ENCODE results near the gene LMX1B. TPM values are rescaled to one million over a fixed set of nuclear protein-coding genes. Genes with fewer than 3 reads are reported as not detected.

LMX1B gene
- total RNA-seq, 1 experiment from 2014 or later, result not detected

- peaks cover 12% of the 10 kb centered on the region for H3K36me3 Mint-ChIP-seq (ENCODE audit: insufficient read depth, unreplicated experiment)
- H3K27ac Mint-ChIP-seq (ENCODE audit: unreplicated experiment), result no peak overlapping the region
- no peak for TF ChIP-seq CTCF (IDR thresholded peaks at IDR 0.05; ENCODE audit: unreplicated experiment)
- BruUV-seq (replicated peaks), result no TSS peak
- H3K27me3 Mint-ChIP-seq (ENCODE audit: unreplicated experiment), result peaks cover 57% of the 10 kb centered on the region
- intact Hi-C loops (cut with micrococcal nuclease; ENCODE audit: unreplicated experiment), result no loop called here
- no peaks in the 10 kb centered on the region for H3K9me3 Mint-ChIP-seq (ENCODE audit: low read depth, unreplicated experiment)
- DNase-seq, result no peak
- H3K4me3 Mint-ChIP-seq (ENCODE audit: low read depth, unreplicated experiment), result no peak overlapping the region
- H3K4me1 Mint-ChIP-seq (ENCODE audit: low read depth, unreplicated experiment), result peaks cover 1% of the 10 kb centered on the region
- CTCF ChIA-PET, result interaction anchor here (1.0 kb wide), 1 partner anchor 15 kb away, joined by 3 read pairs; no protein-coding TSS in a partner anchor
Observed at GRCh38 chr9:126617003-126617822, 3.5 kb downstream of the LMX1B start.

- no peak for DNase-seq
- Mint-ChIP-seq H3K4me1 (ENCODE audit: low read depth, unreplicated experiment) (no peaks in the 10 kb centered on the region), H3K4me3 (ENCODE audit: low read depth, unreplicated experiment) (no peak overlapping the region), H3K27me3 (ENCODE audit: unreplicated experiment) (peaks cover 57% of the 10 kb centered on the region), H3K9me3 (ENCODE audit: low read depth, unreplicated experiment) (no peaks in the 10 kb centered on the region), H3K36me3 (ENCODE audit: insufficient read depth, unreplicated experiment) (peaks cover 10% of the 10 kb centered on the region), H3K27ac (ENCODE audit: unreplicated experiment) (no peak overlapping the region)
- TF ChIP-seq CTCF (IDR thresholded peaks at IDR 0.05; ENCODE audit: unreplicated experiment), result no peak
- CTCF ChIA-PET, result no interaction called here
- intact Hi-C loops (cut with micrococcal nuclease; ENCODE audit: unreplicated experiment), result no loop called here
- BruUV-seq (replicated peaks), result no TSS peak
Observed at GRCh38 chr9:126617823-126618165, 4.1 kb downstream of the LMX1B start.

GRCh38 chr9:126618190-126618584 lies 4.5 kb downstream of the LMX1B start:
- Mint-ChIP-seq H3K27me3 (ENCODE audit: unreplicated experiment) (peaks cover 57% of the 10 kb centered on the region), H3K4me3 (ENCODE audit: low read depth, unreplicated experiment) (no peak overlapping the region), H3K9me3 (ENCODE audit: low read depth, unreplicated experiment) (no peaks in the 10 kb centered on the region), H3K27ac (ENCODE audit: unreplicated experiment) (no peak overlapping the region), H3K4me1 (ENCODE audit: low read depth, unreplicated experiment) (no peaks in the 10 kb centered on the region), H3K36me3 (ENCODE audit: insufficient read depth, unreplicated experiment) (peaks cover 6% of the 10 kb centered on the region)
- intact Hi-C loops (cut with micrococcal nuclease; ENCODE audit: unreplicated experiment), result no loop called here
- CTCF ChIA-PET, result no interaction called here
- no TSS peak for BruUV-seq (replicated peaks)
- DNase-seq, result no peak
- no peak for TF ChIP-seq CTCF (IDR thresholded peaks at IDR 0.05; ENCODE audit: unreplicated experiment)

GRCh38 chr9:126618585-126619360 lies 5.0 kb downstream of the LMX1B start:
- DNase-seq, result no peak
- peaks cover 6% of the 10 kb centered on the region for H3K36me3 Mint-ChIP-seq (ENCODE audit: insufficient read depth, unreplicated experiment)
- CTCF ChIA-PET, result no interaction called here
- H3K27me3 Mint-ChIP-seq (ENCODE audit: unreplicated experiment), result peaks cover 56% of the 10 kb centered on the region
- H3K9me3 Mint-ChIP-seq (ENCODE audit: low read depth, unreplicated experiment), result no peaks in the 10 kb centered on the region
- no peak overlapping the region for H3K4me3 Mint-ChIP-seq (ENCODE audit: low read depth, unreplicated experiment)
- H3K4me1 Mint-ChIP-seq (ENCODE audit: low read depth, unreplicated experiment), result no peaks in the 10 kb centered on the region
- no peak overlapping the region for H3K27ac Mint-ChIP-seq (ENCODE audit: unreplicated experiment)
- no peak for TF ChIP-seq CTCF (IDR thresholded peaks at IDR 0.05; ENCODE audit: unreplicated experiment)
- BruUV-seq (replicated peaks), result no TSS peak
- intact Hi-C loops (cut with micrococcal nuclease; ENCODE audit: unreplicated experiment), result no loop called here

Data from Calu3 (cell line).